Liver (tissue), 9 donors: ENCODE data around the gene AHRR. TPM values are rescaled to one million over a fixed set of nuclear protein-coding genes. Genes with fewer than 3 reads are reported as not detected.

Experiments used
- DNase-seq: peaks from one replicate; pipeline ENCODE4 v3.0.0-alpha.2; 2017; ENCODE audit warnings: low spot score
- H3K27ac ChIP-seq, 2 donors: one replicate each; pipeline ENCODE4 v1.7.0; 2013; ENCODE audit warnings: inconsistent platforms in 2 of 2, low read length in 2 of 2, control low read depth in 1 of 2, low read depth in 1 of 2, mild to moderate bottlenecking in 1 of 2
- H3K27me3 ChIP-seq, 4 donors: one replicate each; pipeline versions ENCODE4 v1.6.1 to v1.7.0; 2013; ENCODE audit warnings: low read length in 3 of 4, inconsistent platforms in 1 of 4, mild to moderate bottlenecking in 1 of 4, moderate library complexity in 1 of 4; ENCODE audit not compliant: control insufficient read depth in 4 of 4, insufficient read depth in 4 of 4
- H3K36me3 ChIP-seq, 4 donors: one replicate each; pipeline versions ENCODE4 v1.6.1 to v1.7.0; 2013; ENCODE audit warnings: low read length in 3 of 4, mild to moderate bottlenecking in 3 of 4, low read depth in 1 of 4, moderate library complexity in 1 of 4; ENCODE audit not compliant: control insufficient read depth in 4 of 4, insufficient read depth in 3 of 4
- H3K4me1 ChIP-seq, 4 donors: one replicate each; pipeline versions ENCODE4 v1.6.1 to v1.7.0; 2013; ENCODE audit warnings: low read length in 3 of 4, mild to moderate bottlenecking in 3 of 4, moderate library complexity in 1 of 4; ENCODE audit not compliant: control insufficient read depth in 4 of 4, insufficient read depth in 4 of 4
- H3K4me3 ChIP-seq, 3 donors: one replicate each; pipeline versions ENCODE4 v1.6.1 to v1.7.0; 2013; ENCODE audit warnings: low read length in 3 of 3, control low read depth in 1 of 3, low read depth in 1 of 3, mild to moderate bottlenecking in 1 of 3
- H3K9ac ChIP-seq, 2 donors: one replicate each; pipeline ENCODE4 v1.7.0; 2013; ENCODE audit warnings: low read length in 2 of 2, mild to moderate bottlenecking in 2 of 2, moderate library complexity in 2 of 2, control low read depth in 1 of 2, low read depth in 1 of 2
- H3K9me3 ChIP-seq, 4 donors: one replicate each; pipeline versions ENCODE4 v1.6.1 to v1.7.0; 2013; ENCODE audit warnings: low read length in 3 of 4; ENCODE audit not compliant: control insufficient read depth in 4 of 4
- ATF3 ChIP-seq: IDR thresholded peaks from 2 replicates; pipeline ENCODE4 v1.6.1; 2016; ENCODE audit warnings: antibody characterized with exemption
- CTCF ChIP-seq: fragments of 150-350 bp; IDR thresholded peaks from 2 replicates; pipeline ENCODE4 v1.5.1; 2017; ENCODE audit warnings: improper control_type of control experiment, low read depth, low read length; ENCODE audit not compliant: missing input control
- EGR1 ChIP-seq, 2 donors: IDR thresholded peaks; 2 replicates each; pipeline ENCODE4 v1.6.1; 2016 to 2018; ENCODE audit warnings: antibody characterized with exemption in 2 of 2, low read depth in 2 of 2
- FOXA1 ChIP-seq: IDR thresholded peaks from 2 replicates; pipeline ENCODE4 v1.6.1; 2016; ENCODE audit warnings: antibody characterized with exemption
- GABPA ChIP-seq, 2 donors: IDR thresholded peaks in 1 of 2; conservative IDR thresholded peaks in 1 of 2; 2 replicates each; pipeline ENCODE4 v1.6.1; 2016; ENCODE audit warnings: antibody characterized with exemption in 2 of 2, mild to moderate bottlenecking in 1 of 2, moderate library complexity in 1 of 2
- HNF4G ChIP-seq: IDR thresholded peaks from 2 replicates; pipeline ENCODE4 v1.6.1; 2016; ENCODE audit warnings: antibody characterized with exemption
- JUND ChIP-seq, 2 donors: IDR thresholded peaks; 2 replicates each; pipeline ENCODE4 v1.6.1; 2016; ENCODE audit warnings: antibody characterized with exemption in 2 of 2
- MAX ChIP-seq: IDR thresholded peaks from 2 replicates; pipeline ENCODE4 v1.6.1; 2016; ENCODE audit warnings: antibody characterized with exemption
- NR2F2 ChIP-seq: IDR thresholded peaks from 2 replicates; pipeline ENCODE4 v1.6.1; 2016; ENCODE audit warnings: antibody characterized with exemption
- RAD21 ChIP-seq, 2 donors: IDR thresholded peaks; 2 replicates each; pipeline ENCODE4 v1.6.1; 2016; ENCODE audit warnings: antibody characterized with exemption in 2 of 2, mild to moderate bottlenecking in 2 of 2
- REST ChIP-seq: IDR thresholded peaks from 2 replicates; pipeline ENCODE4 v1.6.1; 2016; ENCODE audit warnings: antibody characterized with exemption, mild to moderate bottlenecking
- RXRA ChIP-seq, 2 donors: IDR thresholded peaks; 2 replicates each; pipeline ENCODE4 v1.6.1; 2017 to 2018; ENCODE audit warnings: antibody characterized with exemption in 2 of 2, mild to moderate bottlenecking in 1 of 2
- TAF1 ChIP-seq: conservative IDR thresholded peaks from 2 replicates; pipeline ENCODE4 v1.6.1; 2016; ENCODE audit warnings: antibody characterized with exemption, mild to moderate bottlenecking
- YY1 ChIP-seq: IDR thresholded peaks from 2 replicates; pipeline ENCODE4 v1.6.1; 2016; ENCODE audit warnings: antibody characterized with exemption, mild to moderate bottlenecking
- ZBTB33 ChIP-seq: IDR thresholded peaks from 2 replicates; pipeline ENCODE4 v1.6.1; 2016; ENCODE audit warnings: antibody characterized with exemption
- WGBS: extraction: QIAGEN DNeasy Blood & Tissue Kit; methylation state at CpG from one replicate; pipeline ENCODE4 v1.1.7; 2013; 5-methylcytosine and 5-hydroxymethylcytosine counted together
- polyA plus RNA-seq, 2 donors: library from polyadenylated mRNA; stranded (reverse) in 1 of 2; unstranded in 1 of 2; fragments of 200-250 nt in 1 of 2; fragments of >200 nt in 1 of 2; fragmentation: Nextera tagmentation in 1 of 2; extraction: Ambion mirVana in 1 of 2; gene quantifications; one replicate each; pipeline versions ENCODE4 v1.2.1 to v1.2.3, GENCODE V29; 2013 to 2015
- total RNA-seq, 2 donors: library from RNA; depleted of rRNA; stranded (reverse); fragments of >200 nt; gene quantifications; one replicate each; pipeline ENCODE4 v1.2.3, GENCODE V29; 2014
- donor health status: healthy.
- donor health status: healthy.
- donor health status: healthy.
- donor health status: healthy.
- donor health status: healthy.

Gene AHRR
- total and polyA plus RNA-seq, 4 donors, result 0.15 to 0.47 (median 0.24) TPM

- no peaks in the 10 kb centered on the region for H3K36me3 ChIP-seq
- TF ChIP-seq ZBTB33 (no peak), NR2F2 (no peak), GABPA (IDR thresholded peaks at IDR 0.05 in 1 of 2, conservative IDR thresholded peaks at IDR 0.05 in 1 of 2) (no peak), EGR1 (IDR thresholded peaks at IDR 0.05; ENCODE audit: low read depth in 2 of 2) (no peak), HNF4G (no peak), MAX (no peak), REST (no peak), CTCF (no peak), RXRA (IDR thresholded peaks at IDR 0.05) (no peak), TAF1 (no peak), ATF3 (no peak)
- H3K27ac ChIP-seq, result no peak overlapping the region
- H3K27me3 ChIP-seq, result no peaks in the 10 kb centered on the region
- DNase-seq, result no peak
- no peaks in the 10 kb centered on the region for H3K4me1 ChIP-seq
- H3K9ac ChIP-seq, result no peak overlapping the region
- no peaks in the 10 kb centered on the region for H3K9me3 ChIP-seq
- no peak overlapping the region for H3K4me3 ChIP-seq
- 76% methylated on average over 18 of the region's 18 CpGs for WGBS
Measured at GRCh38 chr5:394671-395155, 73.2 kb downstream of the AHRR start.

- Histone ChIP-seq H3K9ac (no peak overlapping the region), H3K4me3 (no peak overlapping the region), H3K27ac (no peak overlapping the region), H3K4me1 (peaks cover 0 to under 1% (median 0%) of the 10 kb centered on the region in 4 donors), H3K9me3 (no peaks in the 10 kb centered on the region), H3K36me3 (no peaks in the 10 kb centered on the region), H3K27me3 (no peaks in the 10 kb centered on the region)
- DNase-seq, result peak; percentile 27
- WGBS, result 84% methylated on average over 21 of the region's 21 CpGs
- TF ChIP-seq FOXA1 (no peak), YY1 (no peak), RXRA (IDR thresholded peaks at IDR 0.05) (no peak), NR2F2 (no peak), ATF3 (no peak), REST (no peak), ZBTB33 (no peak), GABPA (IDR thresholded peaks at IDR 0.05 in 1 of 2, conservative IDR thresholded peaks at IDR 0.05 in 1 of 2) (no peak), JUND (IDR thresholded peaks at IDR 0.05) (no peak), MAX (no peak), EGR1 (IDR thresholded peaks at IDR 0.05; ENCODE audit: low read depth in 2 of 2) (no peak), RAD21 (IDR thresholded peaks at IDR 0.05) (no peak)
Measured at GRCh38 chr5:395156-395920, 73.8 kb downstream of the AHRR start.
